H1 (cell line): Measurements from ENCODE around the gene NR2F1-AS1. TPM values are rescaled to one million over a fixed set of nuclear protein-coding genes. Genes with fewer than 3 reads are reported as not detected.

ENCODE experiments used
- CTCF ChIA-PET: fragments of 300-600 bp; sonication (Branson Sonifier 250); formaldehyde crosslinking; loops from one replicate; lab custom pipeline; 2021; ENCODE audit not compliant: partially characterized antibody; lab: Charles Lee
- POLR2A ChIA-PET: fragments of 300-600 bp; sonication (Branson Sonifier 250); formaldehyde crosslinking; loops from one replicate; lab custom pipeline; 2021; ENCODE audit warnings: inconsistent platforms; ENCODE audit not compliant: partially characterized antibody; lab: Charles Lee
- DNase-seq, 2 experiments: peaks; one replicate each; pipeline versions ENCODE4 v3.0.0 to v3.0.0-alpha.2; 2010 to 2022; ENCODE audit warnings: low spot score in 2 of 2, low read depth in 1 of 2, mixed read lengths in 1 of 2
- FAIRE-seq: peaks from 2 replicates; lab custom pipeline; 2011; peaks lifted over from hg19 to GRCh38; lab: Jason Lieb, UNC
- H2AFZ ChIP-seq: 2 replicates; pipeline ENCODE4 v1.8.1; 2012; ENCODE audit warnings: low read length, inconsistent platforms
- H2AK5ac ChIP-seq: 2 replicates; pipeline ENCODE4 v1.6.1; 2013; ENCODE audit warnings: low read depth, low read length
- H2BK120ac ChIP-seq: replicated peaks from 2 replicates; pipeline ENCODE3; 2013; ENCODE audit warnings: low read depth, low read length, inconsistent platforms
- H2BK12ac ChIP-seq: 2 replicates; pipeline ENCODE4 v1.6.1; 2013; ENCODE audit warnings: low read depth, low read length
- H2BK15ac ChIP-seq: 2 replicates; pipeline ENCODE4 v1.6.1; 2013; ENCODE audit warnings: low read length
- H2BK20ac ChIP-seq: 2 replicates; pipeline ENCODE4 v1.6.1; 2013; ENCODE audit warnings: low read length
- H2BK5ac ChIP-seq: 2 replicates; pipeline ENCODE4 v1.6.1; 2013; ENCODE audit warnings: low read depth, low read length
- H3K14ac ChIP-seq: 2 replicates; pipeline ENCODE4 v1.6.1; 2013; ENCODE audit warnings: inconsistent platforms; ENCODE audit not compliant: insufficient read length
- H3K18ac ChIP-seq: 2 replicates; pipeline ENCODE4 v1.6.1; 2013; ENCODE audit warnings: low read length; ENCODE audit errors: extremely low read depth
- H3K23ac ChIP-seq: 2 replicates; pipeline ENCODE4 v1.6.1; 2013; ENCODE audit warnings: inconsistent platforms; ENCODE audit not compliant: insufficient read length
- H3K23me2 ChIP-seq: 2 replicates; pipeline ENCODE4 v1.6.1; 2013; ENCODE audit warnings: low read depth, low read length
- H3K27ac ChIP-seq: 2 replicates; pipeline ENCODE4 v1.6.1; 2011; ENCODE audit warnings: low read depth, low read length, inconsistent platforms
- H3K27me3 ChIP-seq, 4 experiments: replicated peaks in 1 of 4; 1 replicate in 1 of 4; 2 replicates in 3 of 4; pipeline versions ENCODE4 v1.6.1 to v1.8.1; 2011 to 2013; ENCODE audit warnings: low read length in 3 of 4, mild to moderate bottlenecking in 3 of 4, inconsistent platforms in 2 of 4, mixed read lengths in 2 of 4, moderate library complexity in 1 of 4; ENCODE audit not compliant: control insufficient read depth in 3 of 4, insufficient read depth in 3 of 4; ENCODE audit errors: extremely low read depth in 1 of 4
- H3K36me3 ChIP-seq, 4 experiments: 2 replicates each; pipeline versions ENCODE4 v1.6.1 to v1.8.1; 2011 to 2013; ENCODE audit warnings: mild to moderate bottlenecking in 4 of 4, low read length in 3 of 4, moderate library complexity in 2 of 4, control low read depth in 1 of 4, inconsistent platforms in 1 of 4; ENCODE audit not compliant: insufficient read depth in 4 of 4, control insufficient read depth in 2 of 4
- H3K4ac ChIP-seq: replicated peaks from 2 replicates; pipeline ENCODE3; 2013; ENCODE audit warnings: low read length, low read depth, mixed read lengths, inconsistent platforms; ENCODE audit not compliant: insufficient read length
- H3K4me1 ChIP-seq, 4 experiments: replicated peaks in 1 of 4; 1 replicate in 1 of 4; 2 replicates in 3 of 4; pipeline versions ENCODE4 v1.6.1 to v1.8.1; 2011 to 2013; ENCODE audit warnings: low read length in 3 of 4, inconsistent platforms in 2 of 4, mixed read lengths in 1 of 4; ENCODE audit not compliant: insufficient read depth in 4 of 4, control insufficient read depth in 3 of 4
- H3K4me2 ChIP-seq, 2 experiments: 2 replicates each; pipeline versions ENCODE4 v1.6.1 to v1.8.1; 2011 to 2013; ENCODE audit warnings: low read depth in 2 of 2, low read length in 2 of 2, control low read depth in 1 of 2, inconsistent platforms in 1 of 2, mild to moderate bottlenecking in 1 of 2; ENCODE audit not compliant: insufficient read depth in 1 of 2
- H3K4me3 ChIP-seq, 4 experiments: fragments of 200-600, 300-600 bp in 1 of 4; sonication (generic), shearing (Covaris generic), sonication (Bioruptor Twin) in 1 of 4; 2 replicates each; pipeline versions ENCODE4 v1.5.1 to v1.8.1; 2011 to 2016; ENCODE audit warnings: low read length in 4 of 4, low read depth in 3 of 4, control low read depth in 2 of 4, inconsistent platforms in 2 of 4, mild to moderate bottlenecking in 2 of 4, mixed read lengths in 1 of 4, moderate library complexity in 1 of 4; ENCODE audit not compliant: insufficient read depth in 2 of 4; ENCODE audit errors: extremely low read depth in 1 of 4
- H3K56ac ChIP-seq: replicated peaks from 2 replicates; pipeline ENCODE3; 2013; ENCODE audit warnings: low read depth, mild to moderate bottlenecking, mixed read lengths, low read length, inconsistent platforms; ENCODE audit not compliant: insufficient read length
- H3K79me1 ChIP-seq: 2 replicates; pipeline ENCODE4 v1.6.1; 2013; ENCODE audit warnings: low read depth, low read length, control low read depth
- H3K79me2 ChIP-seq, 2 experiments: 2 replicates each; pipeline versions ENCODE4 v1.6.1 to v1.8.1; 2012 to 2013; ENCODE audit warnings: low read length in 2 of 2, mild to moderate bottlenecking in 2 of 2, inconsistent platforms in 1 of 2; ENCODE audit not compliant: insufficient read depth in 2 of 2, control insufficient read depth in 1 of 2
- H3K9ac ChIP-seq, 4 experiments: replicated peaks in 1 of 4; 1 replicate in 1 of 4; 2 replicates in 3 of 4; pipeline versions ENCODE4 v1.6.1 to v1.8.1; 2011 to 2013; ENCODE audit warnings: low read depth in 3 of 4, low read length in 3 of 4, control low read depth in 2 of 4, mild to moderate bottlenecking in 2 of 4, moderate library complexity in 2 of 4, inconsistent platforms in 1 of 4; ENCODE audit errors: extremely low read depth in 1 of 4
- H3K9me3 ChIP-seq, 2 experiments: 2 replicates each; pipeline versions ENCODE4 v1.6.1 to v1.8.1; 2012 to 2013; ENCODE audit warnings: mild to moderate bottlenecking in 2 of 2, moderate library complexity in 2 of 2, control low read depth in 1 of 2, inconsistent platforms in 1 of 2, low read depth in 1 of 2, low read length in 1 of 2, mixed read lengths in 1 of 2; ENCODE audit not compliant: insufficient read depth in 2 of 2
- H4K20me1 ChIP-seq, 2 experiments: replicated peaks in 1 of 2; 2 replicates each; pipeline versions ENCODE3 to v1.8.1; 2011 to 2013; ENCODE audit warnings: inconsistent platforms in 2 of 2, low read length in 2 of 2, mild to moderate bottlenecking in 1 of 2; ENCODE audit not compliant: insufficient read depth in 2 of 2, control insufficient read depth in 1 of 2
- H4K5ac ChIP-seq: 2 replicates; pipeline ENCODE4 v1.6.1; 2013; ENCODE audit warnings: low read length, low read depth, mixed read lengths, inconsistent platforms; ENCODE audit not compliant: insufficient read length
- H4K8ac ChIP-seq: 2 replicates; pipeline ENCODE4 v1.8.0; 2013; ENCODE audit warnings: mild to moderate bottlenecking, moderate library complexity, low read length, inconsistent platforms; ENCODE audit not compliant: insufficient read depth; ENCODE audit errors: extremely low read depth
- H4K91ac ChIP-seq: replicated peaks from 2 replicates; pipeline ENCODE3; 2013; ENCODE audit warnings: low read length, mixed read lengths, inconsistent platforms; ENCODE audit not compliant: insufficient read length
- CEBPB ChIP-seq: IDR thresholded peaks from 2 replicates; pipeline ENCODE4 v1.6.1; 2012; ENCODE audit warnings: low read depth, low read length
- CREB1 ChIP-seq: IDR thresholded peaks from 2 replicates; pipeline ENCODE4 v1.6.1; 2012; ENCODE audit warnings: inconsistent platforms
- EGR1 ChIP-seq: IDR thresholded peaks from 2 replicates; pipeline ENCODE4 v1.6.1; 2011; ENCODE audit warnings: low read depth, low read length, borderline replicate concordance
- EP300 ChIP-seq, 2 experiments: IDR thresholded peaks; 1 replicate in 1 of 2; 2 replicates in 1 of 2; pipeline ENCODE4 v1.6.1; 2011 to 2012; ENCODE audit warnings: low read depth in 2 of 2, low read length in 2 of 2, mild to moderate bottlenecking in 2 of 2, borderline replicate concordance in 1 of 2, inconsistent platforms in 1 of 2, moderate library complexity in 1 of 2
- JUND ChIP-seq: IDR thresholded peaks from 2 replicates; pipeline ENCODE4 v1.6.1; 2011; ENCODE audit warnings: mild to moderate bottlenecking, improper control_type of control experiment, low read length
- KDM1A ChIP-seq: fragments of 200-600, 300-600 bp; sonication (generic); IDR thresholded peaks from 2 replicates; pipeline ENCODE4 v1.7.1; 2016; ENCODE audit warnings: mild to moderate bottlenecking, low read length, borderline replicate concordance
- MAFK ChIP-seq: IDR thresholded peaks from 2 replicates; pipeline ENCODE4 v1.6.1; 2012; ENCODE audit warnings: low read depth, mild to moderate bottlenecking, improper control_type of control experiment, low read length
- NANOG ChIP-seq: IDR thresholded peaks from 2 replicates; pipeline ENCODE4 v1.6.1; 2011; ENCODE audit warnings: low read length, low read depth, mild to moderate bottlenecking, inconsistent platforms; ENCODE audit not compliant: insufficient read depth, poor library complexity, severe bottlenecking
- PHF8 ChIP-seq: fragments of 200-600 bp; sonication (generic); conservative IDR thresholded peaks from 2 replicates; pipeline ENCODE4 v1.7.1; 2012; ENCODE audit warnings: low read depth, mild to moderate bottlenecking, inconsistent platforms, low read length, moderate library complexity
- TBP ChIP-seq: IDR thresholded peaks from 2 replicates; pipeline ENCODE4 v1.6.1; 2011; ENCODE audit warnings: low read depth, low read length, improper control_type of control experiment
- polyA plus RNA-seq, 7 experiments: library from polyadenylated mRNA; depleted of rRNA in 3 of 7; stranded (reverse) in 5 of 7; unstranded in 2 of 7; fragments of >200 nt in 5 of 7; fragments of 200-250 nt in 2 of 7; gene quantifications; 1 replicate in 5 of 7; 2 replicates in 1 of 7; 4 replicates in 1 of 7; pipeline versions ENCODE4 v1.2.1 to v1.2.3, GENCODE V29; 2011 to 2013; ENCODE audit warnings: missing spikeins in 2 of 7, mixed read lengths in 2 of 7
- total RNA-seq: library from RNA; stranded (reverse); fragmentation: NEBNext Ultra II Directional; extraction: Animal tissue kit (Norgen Biotek cat#: 25700); gene quantifications from 2 replicates; pipeline ENCODE4 v1.2.1, GENCODE V29; 2021
- TF ChIP-seq, protein P1 (sequence below): IDR thresholded peaks from 2 replicates; pipeline ENCODE4 v1.6.1; 2012; ENCODE audit warnings: inconsistent platforms

Gene NR2F1-AS1
- total and polyA plus RNA-seq, 2 of the 8 experiments (the other 6 are each of a cell fraction or from before 2014, with no cell fraction given) = 1.6 to 5.6 TPM

DNA sequence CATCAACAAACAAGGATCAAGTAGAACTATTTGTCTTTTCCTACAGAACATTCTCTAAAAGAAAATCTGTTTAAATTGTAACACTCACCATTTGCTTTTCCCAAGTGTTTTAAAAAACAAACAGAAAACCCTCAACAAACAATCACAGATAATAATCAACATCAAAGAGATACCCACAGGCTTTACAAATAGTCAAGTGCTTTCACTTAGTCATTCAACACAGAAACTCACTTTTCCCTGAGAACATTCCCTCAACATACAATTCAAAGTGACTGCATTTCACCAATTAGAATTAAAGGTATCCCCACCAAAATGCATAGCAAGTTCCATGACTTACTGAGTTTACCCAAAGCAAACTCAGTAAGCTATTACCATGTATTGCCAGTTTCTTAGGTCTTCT lies 144.9 kb downstream of the NR2F1-AS1 start:
- Histone ChIP-seq H2BK20ac (no peak overlapping the region), H3K23me2 (no peaks in the 10 kb centered on the region), H3K9me3 (peaks cover under 1 to 2% of the 10 kb centered on the region in 2 experiments; a peak in 3 of 4 replicates), H2BK5ac (no peak overlapping the region), H3K27ac (no peak overlapping the region), H2BK12ac (no peak overlapping the region), H3K4me3 (no peak overlapping the region), H3K9ac (no peak overlapping the region), H2AFZ (no peak overlapping the region), H3K27me3 (no peaks in the 10 kb centered on the region), H3K4me2 (no peak overlapping the region), H3K23ac (no peak overlapping the region), H3K36me3 (no peaks in the 10 kb centered on the region), H3K79me2 (no peaks in the 10 kb centered on the region), H4K20me1 (no peaks in the 10 kb centered on the region), H3K79me1 (no peaks in the 10 kb centered on the region), H4K8ac (no peak overlapping the region), H3K56ac (no peak overlapping the region), H3K4me1 (no peaks in the 10 kb centered on the region), H3K18ac (no peak overlapping the region), H4K5ac (no peak overlapping the region), H4K91ac (no peak overlapping the region), H2AK5ac (no peak overlapping the region), H2BK120ac (no peak overlapping the region), H3K4ac (no peak overlapping the region), H2BK15ac (no peak overlapping the region), H3K14ac (no peak overlapping the region)
- ChIA-PET CTCF (no interaction called here), POLR2A (no interaction called here)
- FAIRE-seq (no peak), DNase-seq (no peak)
- TF ChIP-seq CEBPB = no peak
- no peak for TF ChIP-seq PHF8
- TF ChIP-seq, protein P1, sequence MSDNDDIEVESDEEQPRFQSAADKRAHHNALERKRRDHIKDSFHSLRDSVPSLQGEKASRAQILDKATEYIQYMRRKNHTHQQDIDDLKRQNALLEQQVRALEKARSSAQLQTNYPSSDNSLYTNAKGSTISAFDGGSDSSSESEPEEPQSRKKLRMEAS = no peak
- TF ChIP-seq MAFK = no peak
- no peak for TF ChIP-seq NANOG
- TF ChIP-seq JUND = no peak
- TF ChIP-seq TBP = no peak
- TF ChIP-seq KDM1A = no peak
- TF ChIP-seq EP300 (IDR thresholded peaks at IDR 0.05; ENCODE audit: borderline replicate concordance in 1 of 2, low read depth in 2 of 2, low read length in 2 of 2) = no peak
- TF ChIP-seq EGR1 = no peak
- no peak for TF ChIP-seq CREB1
